Measurements from ENCODE around the gene PADI4. TPM values are rescaled to one million over a fixed set of nuclear protein-coding genes. Genes with fewer than 3 reads are reported as not detected.
A peak's percentile ranks its signal among the peaks of the same experiment; 100 is the strongest.

The PADI4 gene
- total RNA-seq, 1 experiment from 2014 or later = not detected

DNA sequence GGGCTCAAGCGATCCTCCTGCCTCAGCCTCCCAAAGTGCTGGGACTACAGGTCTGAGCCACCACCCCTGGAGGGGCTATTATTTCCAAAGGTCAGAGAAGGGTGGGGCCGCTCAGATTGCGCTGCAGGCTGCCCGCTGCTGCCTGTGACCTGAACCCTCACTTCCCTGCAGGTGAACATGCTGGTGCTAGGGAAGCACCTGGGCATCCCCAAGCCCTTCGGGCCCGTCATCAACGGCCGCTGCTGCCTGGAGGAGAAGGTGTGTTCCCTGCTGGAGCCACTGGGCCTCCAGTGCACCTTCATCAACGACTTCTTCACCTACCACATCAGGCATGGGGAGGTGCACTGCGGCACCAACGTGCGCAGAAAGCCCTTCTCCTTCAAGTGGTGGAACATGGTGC, 55.4 kb downstream of the PADI4 start:
- DNase-seq = no peak

GRCh38 chr1:17363771-17364170, 55.8 kb downstream of the PADI4 start:
- DNase-seq = no peak
- Histone ChIP-seq H3K4me2 (ENCODE audit: low read depth, low read length, poor library complexity, severe bottlenecking) (no peak overlapping the region), H3K9me3 (ENCODE audit: low read length) (no peaks in the 10 kb centered on the region), H3K36me3 (ENCODE audit: insufficient read depth, low read length) (no peaks in the 10 kb centered on the region), H3K9ac (ENCODE audit: low read length) (no peak overlapping the region), H3K27me3 (ENCODE audit: low read length) (no peaks in the 10 kb centered on the region), H4K20me1 (ENCODE audit: insufficient read depth, low read depth, low read length) (no peaks in the 10 kb centered on the region), H3K79me2 (ENCODE audit: low read length) (no peaks in the 10 kb centered on the region), H3K27ac (ENCODE audit: low read length) (no peak overlapping the region), H3K9me2 (replicated peaks; ENCODE audit: insufficient read depth, low read length) (no peaks in the 10 kb centered on the region), H3K4me1 (ENCODE audit: low read length) (no peaks in the 10 kb centered on the region), H2AFZ (ENCODE audit: low read length) (no peak overlapping the region), H3K4me3 (ENCODE audit: low read length) (no peak overlapping the region)

More for the DNA sequence above, 55.4 kb downstream of the PADI4 start:
- Histone ChIP-seq H3K79me2 (ENCODE audit: low read length) (no peaks in the 10 kb centered on the region), H3K4me2 (ENCODE audit: low read depth, low read length, poor library complexity, severe bottlenecking) (no peak overlapping the region), H3K27ac (ENCODE audit: low read length) (no peak overlapping the region), H2AFZ (ENCODE audit: low read length) (no peak overlapping the region), H3K9me2 (replicated peaks; ENCODE audit: insufficient read depth, low read length) (no peaks in the 10 kb centered on the region), H3K27me3 (ENCODE audit: low read length) (no peaks in the 10 kb centered on the region), H3K9me3 (ENCODE audit: low read length) (no peaks in the 10 kb centered on the region), H3K4me1 (ENCODE audit: low read length) (no peaks in the 10 kb centered on the region), H3K4me3 (ENCODE audit: low read length) (no peak overlapping the region), H3K36me3 (ENCODE audit: insufficient read depth, low read length) (no peaks in the 10 kb centered on the region), H3K9ac (ENCODE audit: low read length) (no peak overlapping the region), H4K20me1 (ENCODE audit: insufficient read depth, low read depth, low read length) (no peaks in the 10 kb centered on the region)

GRCh38 chr1:17365293-17365692, 57.3 kb downstream of the PADI4 start:
- no peak overlapping the region for H3K9ac ChIP-seq (ENCODE audit: low read length)
- no peaks in the 10 kb centered on the region for H4K20me1 ChIP-seq (ENCODE audit: insufficient read depth, low read depth, low read length)
- H3K9me3 ChIP-seq (ENCODE audit: low read length) = no peaks in the 10 kb centered on the region
- no peaks in the 10 kb centered on the region for H3K36me3 ChIP-seq (ENCODE audit: insufficient read depth, low read length)
- no peaks in the 10 kb centered on the region for H3K79me2 ChIP-seq (ENCODE audit: low read length)
- H3K4me3 ChIP-seq (ENCODE audit: low read length) = no peak overlapping the region
- H2AFZ ChIP-seq (ENCODE audit: low read length) = no peak overlapping the region
- DNase-seq = no peak
- H3K4me2 ChIP-seq (ENCODE audit: low read depth, low read length, poor library complexity, severe bottlenecking) = no peak overlapping the region
- H3K4me1 ChIP-seq (ENCODE audit: low read length) = no peaks in the 10 kb centered on the region
- no peaks in the 10 kb centered on the region for H3K9me2 ChIP-seq (replicated peaks; ENCODE audit: insufficient read depth, low read length)
- H3K27me3 ChIP-seq (ENCODE audit: low read length) = no peaks in the 10 kb centered on the region
- H3K27ac ChIP-seq (ENCODE audit: low read length) = no peak overlapping the region

GRCh38 chr1:17369466-17369865, 61.5 kb downstream of the PADI4 start:
- Histone ChIP-seq H2AFZ (ENCODE audit: low read length) (no peak overlapping the region), H3K9me3 (ENCODE audit: low read length) (no peaks in the 10 kb centered on the region), H3K9me2 (replicated peaks; ENCODE audit: insufficient read depth, low read length) (no peaks in the 10 kb centered on the region), H3K27me3 (ENCODE audit: low read length) (no peaks in the 10 kb centered on the region), H3K27ac (ENCODE audit: low read length) (no peak overlapping the region), H4K20me1 (ENCODE audit: insufficient read depth, low read depth, low read length) (no peaks in the 10 kb centered on the region), H3K4me1 (ENCODE audit: low read length) (no peaks in the 10 kb centered on the region), H3K4me3 (ENCODE audit: low read length) (no peak overlapping the region), H3K36me3 (ENCODE audit: insufficient read depth, low read length) (no peaks in the 10 kb centered on the region), H3K9ac (ENCODE audit: low read length) (no peak overlapping the region), H3K4me2 (ENCODE audit: low read depth, low read length, poor library complexity, severe bottlenecking) (no peak overlapping the region), H3K79me2 (ENCODE audit: low read length) (no peaks in the 10 kb centered on the region)
- no peak for DNase-seq

DNA sequence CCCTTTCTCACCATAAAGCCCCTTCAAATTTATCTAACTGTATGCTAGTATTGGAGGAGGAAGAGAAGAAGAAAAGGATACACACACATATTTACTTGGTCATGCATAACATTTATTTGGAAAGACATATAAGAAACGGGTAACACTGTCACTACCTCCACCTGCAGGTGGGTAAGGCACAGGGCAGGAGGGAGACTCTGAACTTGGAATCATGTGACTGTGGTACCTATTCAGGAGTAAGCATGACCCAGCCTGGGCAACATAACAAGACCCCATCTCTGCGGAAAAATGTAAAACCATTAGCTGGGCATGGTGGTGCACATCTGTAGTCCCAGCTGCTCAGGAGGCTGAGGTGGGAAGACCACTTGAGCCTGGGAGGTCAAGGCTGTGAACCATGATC, 62.6 kb downstream of the PADI4 start:
- Histone ChIP-seq H3K4me2 (ENCODE audit: low read depth, low read length, poor library complexity, severe bottlenecking) (no peak overlapping the region), H3K9ac (ENCODE audit: low read length) (no peak overlapping the region)

GRCh38 chr1:17371896-17372295, 63.9 kb downstream of the PADI4 start, which contains the start of gene PADI6:
Gene PADI6 (plus strand): TSS chr1:17372196. CDS start chr1:17372246, 50 bp downstream.
- no peaks in the 10 kb centered on the region for H3K4me1 ChIP-seq (ENCODE audit: low read length)
- DNase-seq = no peak
- no peaks in the 10 kb centered on the region for H3K36me3 ChIP-seq (ENCODE audit: insufficient read depth, low read length)
- no peaks in the 10 kb centered on the region for H3K27me3 ChIP-seq (ENCODE audit: low read length)
- H3K4me2 ChIP-seq (ENCODE audit: low read depth, low read length, poor library complexity, severe bottlenecking) = no peak within 1 kb of the TSS
- no peak within 1 kb of the TSS for H3K4me3 ChIP-seq (ENCODE audit: low read length)
- H3K27ac ChIP-seq (ENCODE audit: low read length) = no peak within 1 kb of the TSS
- no peak within 1 kb of the TSS for H2AFZ ChIP-seq (ENCODE audit: low read length)
- H4K20me1 ChIP-seq (ENCODE audit: insufficient read depth, low read depth, low read length) = no peaks in the 10 kb centered on the region
- no peaks in the 10 kb centered on the region for H3K9me2 ChIP-seq (replicated peaks; ENCODE audit: insufficient read depth, low read length)
- H3K9me3 ChIP-seq (ENCODE audit: low read length) = no peaks in the 10 kb centered on the region
- H3K79me2 ChIP-seq (ENCODE audit: low read length) = no peaks in the 10 kb centered on the region
- H3K9ac ChIP-seq (ENCODE audit: low read length) = no peak within 1 kb of the TSS

More for the DNA sequence above, 62.6 kb downstream of the PADI4 start:
- no peak overlapping the region for H3K27ac ChIP-seq (ENCODE audit: low read length)
- H3K4me1 ChIP-seq (ENCODE audit: low read length) = no peaks in the 10 kb centered on the region
- peak; percentile 51 for DNase-seq
- H3K79me2 ChIP-seq (ENCODE audit: low read length) = no peaks in the 10 kb centered on the region
- H3K4me3 ChIP-seq (ENCODE audit: low read length) = no peak overlapping the region
- no peaks in the 10 kb centered on the region for H3K27me3 ChIP-seq (ENCODE audit: low read length)
- no peaks in the 10 kb centered on the region for H3K36me3 ChIP-seq (ENCODE audit: insufficient read depth, low read length)
- H3K9me2 ChIP-seq (replicated peaks; ENCODE audit: insufficient read depth, low read length) = no peaks in the 10 kb centered on the region
- H4K20me1 ChIP-seq (ENCODE audit: insufficient read depth, low read depth, low read length) = no peaks in the 10 kb centered on the region
- no peak overlapping the region for H2AFZ ChIP-seq (ENCODE audit: low read length)
- no peaks in the 10 kb centered on the region for H3K9me3 ChIP-seq (ENCODE audit: low read length)

GRCh38 chr1:17372955-17373354, 65.0 kb downstream of the PADI4 start:
- H3K4me1 ChIP-seq (ENCODE audit: low read length) = no peaks in the 10 kb centered on the region
- no peaks in the 10 kb centered on the region for H3K27me3 ChIP-seq (ENCODE audit: low read length)
- no peaks in the 10 kb centered on the region for H3K9me3 ChIP-seq (ENCODE audit: low read length)
- H3K9me2 ChIP-seq (replicated peaks; ENCODE audit: insufficient read depth, low read length) = no peaks in the 10 kb centered on the region
- no peak overlapping the region for H3K27ac ChIP-seq (ENCODE audit: low read length)
- H4K20me1 ChIP-seq (ENCODE audit: insufficient read depth, low read depth, low read length) = no peaks in the 10 kb centered on the region
- DNase-seq = no peak
- H3K4me2 ChIP-seq (ENCODE audit: low read depth, low read length, poor library complexity, severe bottlenecking) = no peak overlapping the region
- H3K79me2 ChIP-seq (ENCODE audit: low read length) = no peaks in the 10 kb centered on the region
- no peak overlapping the region for H2AFZ ChIP-seq (ENCODE audit: low read length)
- H3K9ac ChIP-seq (ENCODE audit: low read length) = no peak overlapping the region
- H3K36me3 ChIP-seq (ENCODE audit: insufficient read depth, low read length) = no peaks in the 10 kb centered on the region
- H3K4me3 ChIP-seq (ENCODE audit: low read length) = no peak overlapping the region

DNA sequence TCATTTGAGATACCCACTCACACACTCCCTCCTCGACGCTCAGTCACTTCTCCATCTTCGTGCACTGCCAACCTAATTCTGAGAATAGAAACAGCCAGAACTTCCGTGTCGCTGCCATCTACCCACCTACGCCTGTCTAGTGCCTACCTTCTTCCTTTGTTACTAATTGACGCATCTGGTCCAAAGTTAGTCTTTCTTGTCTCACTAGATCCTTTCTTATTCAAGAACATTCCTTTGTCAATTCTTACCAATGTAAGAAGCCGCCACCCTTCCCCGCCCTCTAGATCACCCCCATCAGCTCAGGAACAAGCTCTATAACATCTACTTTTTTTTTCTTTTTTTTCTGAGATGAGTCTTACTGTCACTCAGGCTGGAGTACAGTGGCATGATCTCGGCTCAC, 67.7 kb downstream of the PADI4 start:
- Histone ChIP-seq H3K9me3 (ENCODE audit: low read length) (no peaks in the 10 kb centered on the region), H3K4me3 (ENCODE audit: low read length) (no peak overlapping the region), H3K4me1 (ENCODE audit: low read length) (no peaks in the 10 kb centered on the region), H3K9me2 (replicated peaks; ENCODE audit: insufficient read depth, low read length) (no peaks in the 10 kb centered on the region), H3K4me2 (ENCODE audit: low read depth, low read length, poor library complexity, severe bottlenecking) (no peak overlapping the region), H3K27me3 (ENCODE audit: low read length) (no peaks in the 10 kb centered on the region), H3K27ac (ENCODE audit: low read length) (no peak overlapping the region), H4K20me1 (ENCODE audit: insufficient read depth, low read depth, low read length) (no peaks in the 10 kb centered on the region), H2AFZ (ENCODE audit: low read length) (no peak overlapping the region), H3K9ac (ENCODE audit: low read length) (no peak overlapping the region), H3K36me3 (ENCODE audit: insufficient read depth, low read length) (no peaks in the 10 kb centered on the region), H3K79me2 (ENCODE audit: low read length) (no peaks in the 10 kb centered on the region)
- DNase-seq = no peak
